ENCODE data around the gene TAS2R14. TPM values are rescaled to one million over a fixed set of nuclear protein-coding genes. Genes with fewer than 3 reads are reported as not detected.

TAS2R14 gene
- polyA plus RNA-seq, 1 of the 3 experiments (the other 2 are of a cell fraction) = 1.4 TPM

- Histone ChIP-seq H3F3A (replicated peaks; ENCODE audit: insufficient read depth) (no peaks in the 10 kb centered on the region), H3K27ac (ENCODE audit: low read depth in 2 of 2, low read length in 1 of 2) (peak overlapping the region in 1 of 2 experiments; percentile 28; a peak in 1 of 4 replicates), H3K9ac (no peak overlapping the region), H3K4me2 (no peak overlapping the region), H3K27me3 (ENCODE audit: insufficient read depth) (no peaks in the 10 kb centered on the region), H3K79me2 (ENCODE audit: insufficient read depth) (peaks cover 5% of the 10 kb centered on the region; the same call in 1 of the 2 replicates), H3K9me2 (no peaks in the 10 kb centered on the region), H3K9me3 (no peaks in the 10 kb centered on the region), H3K4me3 (ENCODE audit: low read depth in 2 of 2, low read length in 1 of 2) (no peak overlapping the region), H3K4me1 (ENCODE audit: control insufficient read depth in 1 of 2, insufficient read depth in 2 of 2, low read depth in 1 of 2, low read length in 1 of 2) (peaks cover 0 to 9% of the 10 kb centered on the region in 2 experiments; a peak in 1 of 4 replicates), H3K36me3 (replicated peaks in 1 of 2; ENCODE audit: control insufficient read depth in 1 of 2, insufficient read depth in 2 of 2, low read length in 1 of 2) (peaks cover 0 to 3% of the 10 kb centered on the region in 2 experiments), H4K20me1 (ENCODE audit: insufficient read depth) (no peaks in the 10 kb centered on the region), H2AFZ (ENCODE audit: low read depth) (no peak overlapping the region)
- TF ChIP-seq USF2 (IDR thresholded peaks at IDR 0.05; ENCODE audit: borderline replicate concordance, low read depth, low read length) (no peak), ZBTB33 (IDR thresholded peaks at IDR 0.05; ENCODE audit: borderline replicate concordance, low read depth) (no peak), FOXM1 (IDR thresholded peaks at IDR 0.05; ENCODE audit: low read depth) (no peak), RCOR1 (IDR thresholded peaks at IDR 0.05; ENCODE audit: low read length) (no peak), RXRA (IDR thresholded peaks at IDR 0.05; ENCODE audit: borderline replicate concordance, low read depth) (no peak), MXI1 (IDR thresholded peaks at IDR 0.05; ENCODE audit: low read depth, low read length) (no peak), EZH2phosphoT487 (IDR thresholded peaks at IDR 0.05; ENCODE audit: borderline replicate concordance, low read depth) (no peak), NRF1 (IDR thresholded peaks at IDR 0.05; ENCODE audit: low read depth, low read length) (no peak), GATA2 (CRISPR knock-in tag; IDR thresholded peaks at IDR 0.05) (no peak), TCF12 (IDR thresholded peaks at IDR 0.05) (no peak), POLR2AphosphoS5 (IDR thresholded peaks at IDR 0.05; ENCODE audit: low read depth, low read length) (no peak)
- TF ChIP-seq, protein P1, sequence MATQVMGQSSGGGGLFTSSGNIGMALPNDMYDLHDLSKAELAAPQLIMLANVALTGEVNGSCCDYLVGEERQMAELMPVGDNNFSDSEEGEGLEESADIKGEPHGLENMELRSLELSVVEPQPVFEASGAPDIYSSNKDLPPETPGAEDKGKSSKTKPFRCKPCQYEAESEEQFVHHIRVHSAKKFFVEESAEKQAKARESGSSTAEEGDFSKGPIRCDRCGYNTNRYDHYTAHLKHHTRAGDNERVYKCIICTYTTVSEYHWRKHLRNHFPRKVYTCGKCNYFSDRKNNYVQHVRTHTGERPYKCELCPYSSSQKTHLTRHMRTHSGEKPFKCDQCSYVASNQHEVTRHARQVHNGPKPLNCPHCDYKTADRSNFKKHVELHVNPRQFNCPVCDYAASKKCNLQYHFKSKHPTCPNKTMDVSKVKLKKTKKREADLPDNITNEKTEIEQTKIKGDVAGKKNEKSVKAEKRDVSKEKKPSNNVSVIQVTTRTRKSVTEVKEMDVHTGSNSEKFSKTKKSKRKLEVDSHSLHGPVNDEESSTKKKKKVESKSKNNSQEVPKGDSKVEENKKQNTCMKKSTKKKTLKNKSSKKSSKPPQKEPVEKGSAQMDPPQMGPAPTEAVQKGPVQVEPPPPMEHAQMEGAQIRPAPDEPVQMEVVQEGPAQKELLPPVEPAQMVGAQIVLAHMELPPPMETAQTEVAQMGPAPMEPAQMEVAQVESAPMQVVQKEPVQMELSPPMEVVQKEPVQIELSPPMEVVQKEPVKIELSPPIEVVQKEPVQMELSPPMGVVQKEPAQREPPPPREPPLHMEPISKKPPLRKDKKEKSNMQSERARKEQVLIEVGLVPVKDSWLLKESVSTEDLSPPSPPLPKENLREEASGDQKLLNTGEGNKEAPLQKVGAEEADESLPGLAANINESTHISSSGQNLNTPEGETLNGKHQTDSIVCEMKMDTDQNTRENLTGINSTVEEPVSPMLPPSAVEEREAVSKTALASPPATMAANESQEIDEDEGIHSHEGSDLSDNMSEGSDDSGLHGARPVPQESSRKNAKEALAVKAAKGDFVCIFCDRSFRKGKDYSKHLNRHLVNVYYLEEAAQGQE (IDR thresholded peaks at IDR 0.05; ENCODE audit: low read depth, low read length) = no peak
- TF ChIP-seq, protein P2, sequence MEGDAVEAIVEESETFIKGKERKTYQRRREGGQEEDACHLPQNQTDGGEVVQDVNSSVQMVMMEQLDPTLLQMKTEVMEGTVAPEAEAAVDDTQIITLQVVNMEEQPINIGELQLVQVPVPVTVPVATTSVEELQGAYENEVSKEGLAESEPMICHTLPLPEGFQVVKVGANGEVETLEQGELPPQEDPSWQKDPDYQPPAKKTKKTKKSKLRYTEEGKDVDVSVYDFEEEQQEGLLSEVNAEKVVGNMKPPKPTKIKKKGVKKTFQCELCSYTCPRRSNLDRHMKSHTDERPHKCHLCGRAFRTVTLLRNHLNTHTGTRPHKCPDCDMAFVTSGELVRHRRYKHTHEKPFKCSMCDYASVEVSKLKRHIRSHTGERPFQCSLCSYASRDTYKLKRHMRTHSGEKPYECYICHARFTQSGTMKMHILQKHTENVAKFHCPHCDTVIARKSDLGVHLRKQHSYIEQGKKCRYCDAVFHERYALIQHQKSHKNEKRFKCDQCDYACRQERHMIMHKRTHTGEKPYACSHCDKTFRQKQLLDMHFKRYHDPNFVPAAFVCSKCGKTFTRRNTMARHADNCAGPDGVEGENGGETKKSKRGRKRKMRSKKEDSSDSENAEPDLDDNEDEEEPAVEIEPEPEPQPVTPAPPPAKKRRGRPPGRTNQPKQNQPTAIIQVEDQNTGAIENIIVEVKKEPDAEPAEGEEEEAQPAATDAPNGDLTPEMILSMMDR (IDR thresholded peaks at IDR 0.05) = no peak
- ChIA-PET CTCF (interaction anchor here (1.0 to 1.2 kb wide), 2 partner anchors 14 to 29 kb away, joined by 3 read pairs; no protein-coding TSS in a partner anchor), POLR2A (interaction anchor here (1.1 kb wide), 1 partner anchor 189 kb away, joined by 6 read pairs; the partner anchor contains the start of gene SMIM10L1)
- 85% methylated on average over 5 of the region's 5 CpGs for WGBS (ENCODE audit: low lambda C conversion rate)
- no peak for DNase-seq
Measured at GRCh38 chr12:10982244-10982643, 43.2 kb upstream of the TAS2R14 start.

Data from SK-N-SH (cell line).